ENCODE results near the gene NTM.

GRCh38 chr11:131903074-131903473 lies 532.7 kb downstream of the NTM start:
- no peak for TF ChIP-seq ZNF747 (tag by site-specific recombination; IDR thresholded peaks at IDR 0.05)
- TF ChIP-seq, protein P1, sequence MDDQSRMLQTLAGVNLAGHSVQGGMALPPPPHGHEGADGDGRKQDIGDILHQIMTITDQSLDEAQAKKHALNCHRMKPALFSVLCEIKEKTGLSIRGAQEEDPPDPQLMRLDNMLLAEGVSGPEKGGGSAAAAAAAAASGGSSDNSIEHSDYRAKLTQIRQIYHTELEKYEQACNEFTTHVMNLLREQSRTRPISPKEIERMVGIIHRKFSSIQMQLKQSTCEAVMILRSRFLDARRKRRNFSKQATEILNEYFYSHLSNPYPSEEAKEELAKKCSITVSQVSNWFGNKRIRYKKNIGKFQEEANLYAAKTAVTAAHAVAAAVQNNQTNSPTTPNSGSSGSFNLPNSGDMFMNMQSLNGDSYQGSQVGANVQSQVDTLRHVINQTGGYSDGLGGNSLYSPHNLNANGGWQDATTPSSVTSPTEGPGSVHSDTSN (CRISPR knock-in tag; IDR thresholded peaks at IDR 0.05), result no peak
- TF ChIP-seq GLIS1 (tag by site-specific recombination; IDR thresholded peaks at IDR 0.05), result no peak
- no peak for TF ChIP-seq ZNF138 (tag by site-specific recombination; IDR thresholded peaks at IDR 0.05; ENCODE audit: borderline replicate concordance)
- no peak for TF ChIP-seq ZNF488 (tag by site-specific recombination; IDR thresholded peaks at IDR 0.05)
- no peak for TF ChIP-seq EGR2 (tag by site-specific recombination; IDR thresholded peaks at IDR 0.05; ENCODE audit: low read depth)
- TF ChIP-seq, protein P2, sequence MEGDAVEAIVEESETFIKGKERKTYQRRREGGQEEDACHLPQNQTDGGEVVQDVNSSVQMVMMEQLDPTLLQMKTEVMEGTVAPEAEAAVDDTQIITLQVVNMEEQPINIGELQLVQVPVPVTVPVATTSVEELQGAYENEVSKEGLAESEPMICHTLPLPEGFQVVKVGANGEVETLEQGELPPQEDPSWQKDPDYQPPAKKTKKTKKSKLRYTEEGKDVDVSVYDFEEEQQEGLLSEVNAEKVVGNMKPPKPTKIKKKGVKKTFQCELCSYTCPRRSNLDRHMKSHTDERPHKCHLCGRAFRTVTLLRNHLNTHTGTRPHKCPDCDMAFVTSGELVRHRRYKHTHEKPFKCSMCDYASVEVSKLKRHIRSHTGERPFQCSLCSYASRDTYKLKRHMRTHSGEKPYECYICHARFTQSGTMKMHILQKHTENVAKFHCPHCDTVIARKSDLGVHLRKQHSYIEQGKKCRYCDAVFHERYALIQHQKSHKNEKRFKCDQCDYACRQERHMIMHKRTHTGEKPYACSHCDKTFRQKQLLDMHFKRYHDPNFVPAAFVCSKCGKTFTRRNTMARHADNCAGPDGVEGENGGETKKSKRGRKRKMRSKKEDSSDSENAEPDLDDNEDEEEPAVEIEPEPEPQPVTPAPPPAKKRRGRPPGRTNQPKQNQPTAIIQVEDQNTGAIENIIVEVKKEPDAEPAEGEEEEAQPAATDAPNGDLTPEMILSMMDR (tag by site-specific recombination; IDR thresholded peaks at IDR 0.05), result no peak

Data from HEK293 (cell line).